Calu3 (cell line): ENCODE results near the gene PIGQ. TPM values are rescaled to one million over a fixed set of nuclear protein-coding genes. Genes with fewer than 3 reads are reported as not detected.

Experiments used
- BruUV-seq: library from RNA; stranded (reverse); fragments of 400-500 nt; replicated peaks from 2 replicates; lab custom pipeline; 2021; lab: Mats Ljungman, UMichigan
- CTCF ChIA-PET: fragments of 300-600 bp; sonication (Branson Sonifier 250); formaldehyde crosslinking; loops from one replicate; lab custom pipeline; 2022; ENCODE audit warnings: antibody characterized with exemption; lab: Charles Lee
- DNase-seq: peaks from one replicate; pipeline ENCODE4 v3.0.0; 2022
- H3K27ac Mint-ChIP-seq: one replicate; pipeline ENCODE4 v1.8.0; 2022; ENCODE audit warnings: mixed read lengths; ENCODE audit not compliant: unreplicated experiment
- H3K27me3 Mint-ChIP-seq: one replicate; pipeline ENCODE4 v1.8.0; 2022; ENCODE audit warnings: mixed read lengths; ENCODE audit not compliant: unreplicated experiment
- H3K36me3 Mint-ChIP-seq: one replicate; pipeline ENCODE4 v1.8.0; 2022; ENCODE audit warnings: mild to moderate bottlenecking, moderate library complexity, mixed read lengths; ENCODE audit not compliant: insufficient read depth, unreplicated experiment
- H3K4me1 Mint-ChIP-seq: one replicate; pipeline ENCODE4 v1.8.0; 2022; ENCODE audit warnings: mild to moderate bottlenecking, low read depth, mixed read lengths; ENCODE audit not compliant: unreplicated experiment
- H3K4me3 Mint-ChIP-seq: one replicate; pipeline ENCODE4 v1.8.0; 2022; ENCODE audit warnings: mild to moderate bottlenecking, low read depth, moderate library complexity, mixed read lengths; ENCODE audit not compliant: unreplicated experiment
- H3K9me3 Mint-ChIP-seq: one replicate; pipeline ENCODE4 v1.8.0; 2022; ENCODE audit warnings: low read depth, mixed read lengths; ENCODE audit not compliant: unreplicated experiment
- CTCF ChIP-seq: fragments of 200-600 bp; IDR thresholded peaks from one replicate; pipeline ENCODE4 v1.8.0; 2022; ENCODE audit warnings: antibody characterized with exemption; ENCODE audit not compliant: unreplicated experiment
- intact Hi-C: fragments of 100-400 bp; cut with micrococcal nuclease; formaldehyde crosslinking; loops from one replicate; pipeline ENCODE4 v1.10.0; 2022; ENCODE audit not compliant: unreplicated experiment
- total RNA-seq: library from RNA; stranded (reverse); gene quantifications from 2 replicates; pipeline ENCODE4 v1.2.3, GENCODE V29; 2022

The PIGQ gene
- total RNA-seq, 1 experiment from 2014 or later = 101 TPM

- DNase-seq = no peak
- Mint-ChIP-seq H3K4me3 (no peak overlapping the region), H3K27me3 (no peaks in the 10 kb centered on the region), H3K9me3 (no peaks in the 10 kb centered on the region), H3K4me1 (no peaks in the 10 kb centered on the region), H3K36me3 (peaks cover 18% of the 10 kb centered on the region), H3K27ac (no peak overlapping the region)
- no TSS peak for BruUV-seq
- intact Hi-C loops = no loop called here
- TF ChIP-seq CTCF = no peak
- CTCF ChIA-PET = no interaction called here
Observed at GRCh38 chr16:619476-620100, 49.8 kb downstream of the PIGQ start.

- CTCF ChIA-PET = no interaction called here
- H3K27me3 Mint-ChIP-seq = no peaks in the 10 kb centered on the region
- no peaks in the 10 kb centered on the region for H3K4me1 Mint-ChIP-seq
- no peak overlapping the region for H3K4me3 Mint-ChIP-seq
- no peak for DNase-seq
- H3K36me3 Mint-ChIP-seq = peaks cover 13% of the 10 kb centered on the region
- no peak overlapping the region for H3K27ac Mint-ChIP-seq
- intact Hi-C loops = no loop called here
- no peak for TF ChIP-seq CTCF
- no peaks in the 10 kb centered on the region for H3K9me3 Mint-ChIP-seq
- no TSS peak for BruUV-seq
Observed at GRCh38 chr16:620700-621525, 51.1 kb downstream of the PIGQ start.

- TF ChIP-seq CTCF = no peak
- Mint-ChIP-seq H3K4me3 (no peak overlapping the region), H3K27me3 (no peaks in the 10 kb centered on the region), H3K27ac (no peak overlapping the region), H3K36me3 (peaks cover 17% of the 10 kb centered on the region), H3K4me1 (no peaks in the 10 kb centered on the region), H3K9me3 (no peaks in the 10 kb centered on the region)
- no peak for DNase-seq
- intact Hi-C loops = no loop called here
- no TSS peak for BruUV-seq
- CTCF ChIA-PET = no interaction called here
Observed at GRCh38 chr16:621526-622105, 51.8 kb downstream of the PIGQ start.

GRCh38 chr16:622920-623280 lies 53.1 kb downstream of the PIGQ start:
- CTCF ChIA-PET = no interaction called here
- DNase-seq = no peak
- no peaks in the 10 kb centered on the region for H3K4me1 Mint-ChIP-seq
- BruUV-seq = no TSS peak
- intact Hi-C loops = no loop called here
- H3K4me3 Mint-ChIP-seq = no peak overlapping the region
- no peak for TF ChIP-seq CTCF
- no peaks in the 10 kb centered on the region for H3K27me3 Mint-ChIP-seq
- H3K36me3 Mint-ChIP-seq = peaks cover 29% of the 10 kb centered on the region
- no peak overlapping the region for H3K27ac Mint-ChIP-seq
- no peaks in the 10 kb centered on the region for H3K9me3 Mint-ChIP-seq
